Astrocyte (in vitro differentiated cells and primary cell): Measurements from ENCODE around the gene CFDP1. TPM values are rescaled to one million over a fixed set of nuclear protein-coding genes. Genes with fewer than 3 reads are reported as not detected.

Experiments
- DNase-seq: peaks from one replicate; pipeline ENCODE4 v3.0.0-alpha.2; 2010; ENCODE audit warnings: low read depth
- FAIRE-seq: peaks from 2 replicates; lab custom pipeline; 2011; peaks lifted over from hg19 to GRCh38; lab: Jason Lieb, UNC
- H2AFZ ChIP-seq: 2 replicates; pipeline ENCODE4 v1.6.0; 2012; ENCODE audit warnings: low read depth, low read length, inconsistent platforms
- H3K27ac ChIP-seq: 2 replicates; pipeline ENCODE4 v1.5.1; 2011; ENCODE audit warnings: low read depth, low read length, inconsistent platforms
- H3K27me3 ChIP-seq: 2 replicates; pipeline ENCODE4 v1.6.0; 2011; ENCODE audit warnings: low read length, inconsistent platforms; ENCODE audit not compliant: insufficient read depth
- H3K36me3 ChIP-seq: 2 replicates; pipeline ENCODE4 v1.5.1; 2011; ENCODE audit warnings: low read length, inconsistent platforms; ENCODE audit not compliant: insufficient read depth
- H3K4me1 ChIP-seq: 2 replicates; pipeline ENCODE4 v1.5.1; 2011; ENCODE audit warnings: low read length, inconsistent platforms; ENCODE audit not compliant: insufficient read depth
- H3K4me2 ChIP-seq: 2 replicates; pipeline ENCODE4 v1.6.0; 2012; ENCODE audit warnings: low read length, inconsistent platforms
- H3K4me3 ChIP-seq: 2 replicates; pipeline ENCODE4 v1.5.1; 2011; ENCODE audit warnings: low read depth, mild to moderate bottlenecking, low read length, inconsistent platforms; ENCODE audit not compliant: insufficient read depth
- H3K79me2 ChIP-seq: 2 replicates; pipeline ENCODE4 v1.6.0; 2012; ENCODE audit warnings: mild to moderate bottlenecking, low read length, inconsistent platforms; ENCODE audit not compliant: insufficient read depth
- H3K9ac ChIP-seq: 2 replicates; pipeline ENCODE4 v1.6.0; 2012; ENCODE audit warnings: mild to moderate bottlenecking, low read length, inconsistent platforms
- H3K9me3 ChIP-seq: 2 replicates; pipeline ENCODE4 v1.5.1; 2012; ENCODE audit warnings: low read depth, mild to moderate bottlenecking, low read length, inconsistent platforms; ENCODE audit not compliant: insufficient read depth
- H4K20me1 ChIP-seq: 2 replicates; pipeline ENCODE4 v1.6.0; 2012; ENCODE audit warnings: low read length, inconsistent platforms; ENCODE audit not compliant: insufficient read depth
- H3K27ac Mint-ChIP-seq: one replicate; pipeline ENCODE4 v1.8.0; 2021; ENCODE audit warnings: mild to moderate bottlenecking, mixed read lengths; ENCODE audit not compliant: unreplicated experiment
- H3K27me3 Mint-ChIP-seq: one replicate; pipeline ENCODE4 v1.8.0; 2021; ENCODE audit warnings: low read depth, mixed read lengths; ENCODE audit not compliant: unreplicated experiment
- H3K36me3 Mint-ChIP-seq: one replicate; pipeline ENCODE4 v1.8.0; 2021; ENCODE audit warnings: low read depth, mixed read lengths; ENCODE audit not compliant: unreplicated experiment
- H3K4me1 Mint-ChIP-seq: one replicate; pipeline ENCODE4 v1.8.0; 2021; ENCODE audit warnings: low read depth, mixed read lengths; ENCODE audit not compliant: unreplicated experiment
- H3K4me3 Mint-ChIP-seq: one replicate; pipeline ENCODE4 v1.8.0; 2021; ENCODE audit warnings: mild to moderate bottlenecking, moderate library complexity, mixed read lengths; ENCODE audit not compliant: unreplicated experiment
- H3K9me3 Mint-ChIP-seq: one replicate; pipeline ENCODE4 v1.8.0; 2021; ENCODE audit warnings: mild to moderate bottlenecking, mixed read lengths; ENCODE audit not compliant: unreplicated experiment
- CTCF ChIP-seq: IDR thresholded peaks from 2 replicates; pipeline ENCODE4 v1.5.1; 2011; ENCODE audit warnings: low read depth, mild to moderate bottlenecking, inconsistent platforms, low read length, moderate library complexity; ENCODE audit not compliant: insufficient read depth
- EZH2 ChIP-seq: IDR thresholded peaks from 2 replicates; pipeline ENCODE4 v1.6.1; 2012; ENCODE audit warnings: mild to moderate bottlenecking, low read length, inconsistent platforms; ENCODE audit not compliant: insufficient read depth
- total RNA-seq: library from RNA; stranded (reverse); gene quantifications from 2 replicates; pipeline ENCODE4 v1.2.1, GENCODE V29; 2021

Gene CFDP1
- total RNA-seq, 1 donor from 2014 or later, result 36.9 TPM

GRCh38 chr16:75452464-75453190 is 19.3 kb upstream of the CFDP1 start:
- Mint-ChIP-seq H3K27ac (no peak overlapping the region), H3K4me3 (no peak overlapping the region), H3K4me1 (peaks cover 2% of the 10 kb centered on the region), H3K9me3 (no peaks in the 10 kb centered on the region), H3K27me3 (no peaks in the 10 kb centered on the region), H3K36me3 (peaks cover 13% of the 10 kb centered on the region)
- no peak for FAIRE-seq
- Histone ChIP-seq H3K9me3 (no peaks in the 10 kb centered on the region), H3K4me2 (no peak overlapping the region), H3K27me3 (no peaks in the 10 kb centered on the region), H3K36me3 (peaks cover 4% of the 10 kb centered on the region), H4K20me1 (peaks cover 65% of the 10 kb centered on the region), H3K79me2 (peaks cover 58% of the 10 kb centered on the region), H3K4me1 (no peaks in the 10 kb centered on the region), H2AFZ (no peak overlapping the region), H3K27ac (no peak overlapping the region), H3K4me3 (no peak overlapping the region), H3K9ac (no peak overlapping the region)
- DNase-seq, result no peak
- TF ChIP-seq EZH2 (no peak), CTCF (no peak)

DNA sequence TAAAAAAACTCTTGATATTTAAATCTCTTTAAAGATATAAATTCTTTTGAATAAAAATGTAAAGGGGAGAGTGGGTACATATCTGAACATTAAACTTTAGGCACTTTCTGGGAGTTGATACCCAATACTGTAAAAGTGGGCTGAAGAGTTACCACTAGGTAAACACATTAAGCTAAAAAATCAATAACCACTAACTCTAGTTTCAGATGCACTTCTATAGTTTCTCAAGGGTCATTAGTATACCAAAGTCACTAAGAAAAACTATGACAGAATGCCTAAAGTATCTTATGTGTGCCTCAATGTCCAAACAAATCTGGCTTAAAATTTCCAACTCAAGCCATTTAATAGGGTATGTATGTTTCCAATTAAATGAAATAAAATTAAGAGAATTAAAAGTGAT is 13.1 kb upstream of the CFDP1 start:
- H3K4me2 ChIP-seq, result no peak overlapping the region
- no peaks in the 10 kb centered on the region for H3K4me1 ChIP-seq
- H3K9ac ChIP-seq, result no peak overlapping the region
- H3K9me3 Mint-ChIP-seq, result no peaks in the 10 kb centered on the region
- H3K4me3 Mint-ChIP-seq, result no peak overlapping the region
- no peak for DNase-seq
- H3K79me2 ChIP-seq, result peaks cover 2% of the 10 kb centered on the region
- TF ChIP-seq CTCF (no peak), EZH2 (no peak)
- H2AFZ ChIP-seq, result no peak overlapping the region
- no peak for FAIRE-seq
- H3K36me3 Mint-ChIP-seq, result peaks cover 11% of the 10 kb centered on the region
- H3K27ac ChIP-seq, result no peak overlapping the region
- no peak overlapping the region for H3K4me3 ChIP-seq
- no peaks in the 10 kb centered on the region for H3K9me3 ChIP-seq
- peaks cover 11% of the 10 kb centered on the region for H4K20me1 ChIP-seq
- peaks cover 4% of the 10 kb centered on the region for H3K36me3 ChIP-seq
- H3K4me1 Mint-ChIP-seq, result no peaks in the 10 kb centered on the region
- no peaks in the 10 kb centered on the region for H3K27me3 ChIP-seq
- no peak overlapping the region for H3K27ac Mint-ChIP-seq
- H3K27me3 Mint-ChIP-seq, result no peaks in the 10 kb centered on the region

DNA sequence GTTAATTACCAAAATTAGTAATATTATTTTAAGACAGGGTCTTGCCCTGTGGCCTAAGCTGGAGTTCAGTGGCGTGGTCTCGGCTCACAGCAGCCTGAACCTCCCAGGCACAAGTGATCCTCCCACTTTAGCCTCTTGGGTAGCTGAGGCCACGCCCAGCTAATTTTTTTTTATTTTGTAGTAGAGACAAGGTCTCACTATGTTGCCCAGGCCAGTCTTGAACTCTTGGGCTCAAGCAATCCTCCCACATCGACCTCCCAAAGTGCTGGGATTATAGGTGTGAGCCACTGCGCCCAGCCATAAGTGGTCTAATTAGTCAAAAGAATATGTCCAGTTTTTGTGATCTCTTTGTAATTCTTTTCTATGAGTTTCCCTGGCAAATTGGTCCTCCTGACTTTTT is 12.0 kb upstream of the CFDP1 start:
- no peak for DNase-seq
- no peaks in the 10 kb centered on the region for H3K9me3 Mint-ChIP-seq
- H3K36me3 Mint-ChIP-seq, result peaks cover 5% of the 10 kb centered on the region
- no peak for FAIRE-seq
- H3K27me3 Mint-ChIP-seq, result no peaks in the 10 kb centered on the region
- no peaks in the 10 kb centered on the region for H3K36me3 ChIP-seq
- H3K4me1 ChIP-seq, result no peaks in the 10 kb centered on the region
- H3K4me3 ChIP-seq, result no peak overlapping the region
- TF ChIP-seq CTCF, result no peak
- no peak for TF ChIP-seq EZH2
- H3K27ac ChIP-seq, result no peak overlapping the region
- no peaks in the 10 kb centered on the region for H3K4me1 Mint-ChIP-seq
- H3K4me2 ChIP-seq, result no peak overlapping the region
- no peaks in the 10 kb centered on the region for H3K79me2 ChIP-seq
- H3K27ac Mint-ChIP-seq, result no peak overlapping the region
- H3K9ac ChIP-seq, result no peak overlapping the region
- no peaks in the 10 kb centered on the region for H3K27me3 ChIP-seq
- H3K9me3 ChIP-seq, result no peaks in the 10 kb centered on the region
- no peak overlapping the region for H2AFZ ChIP-seq
- H3K4me3 Mint-ChIP-seq, result no peak overlapping the region
- H4K20me1 ChIP-seq, result peaks cover 4% of the 10 kb centered on the region
